ENCODE results near the gene EIF4E1B.

DNA sequence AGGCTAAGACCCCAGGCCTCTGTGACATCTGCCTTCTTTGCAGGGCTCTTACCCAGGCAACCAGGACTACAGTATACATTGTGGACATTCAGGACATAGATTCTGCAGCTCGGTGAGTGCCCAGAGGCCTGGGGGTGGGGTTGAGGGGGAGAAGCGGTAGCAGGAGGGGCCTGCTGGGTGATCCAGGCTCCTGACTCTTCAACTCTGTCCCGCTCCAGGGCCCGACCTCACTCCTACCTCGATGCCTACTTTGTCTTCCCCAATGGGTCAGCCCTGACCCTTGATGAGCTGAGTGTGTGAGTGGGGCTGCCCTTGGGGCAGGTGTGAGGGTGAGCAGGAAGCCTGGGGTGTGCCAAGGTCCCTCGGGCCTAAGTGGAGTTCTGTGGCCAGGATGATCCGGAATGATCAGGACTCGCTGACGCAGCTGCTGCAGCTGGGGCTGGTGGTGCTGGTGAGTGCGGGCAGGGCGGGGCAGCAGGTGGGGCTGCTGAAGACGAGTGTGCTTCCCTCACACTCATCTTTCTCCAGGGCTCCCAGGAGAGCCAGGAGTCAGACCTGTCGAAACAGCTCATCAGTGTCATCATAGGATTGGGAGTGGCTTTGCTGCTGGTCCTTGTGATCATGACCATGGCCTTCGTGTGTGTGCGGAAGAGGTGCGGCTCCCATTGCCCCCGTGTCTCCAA lies 40.3 kb upstream of the EIF4E1B start:
- no peak for TF ChIP-seq EZH2 (IDR thresholded peaks at IDR 0.05; ENCODE audit: low read length, missing control alignments)
- TF ChIP-seq, protein P1, sequence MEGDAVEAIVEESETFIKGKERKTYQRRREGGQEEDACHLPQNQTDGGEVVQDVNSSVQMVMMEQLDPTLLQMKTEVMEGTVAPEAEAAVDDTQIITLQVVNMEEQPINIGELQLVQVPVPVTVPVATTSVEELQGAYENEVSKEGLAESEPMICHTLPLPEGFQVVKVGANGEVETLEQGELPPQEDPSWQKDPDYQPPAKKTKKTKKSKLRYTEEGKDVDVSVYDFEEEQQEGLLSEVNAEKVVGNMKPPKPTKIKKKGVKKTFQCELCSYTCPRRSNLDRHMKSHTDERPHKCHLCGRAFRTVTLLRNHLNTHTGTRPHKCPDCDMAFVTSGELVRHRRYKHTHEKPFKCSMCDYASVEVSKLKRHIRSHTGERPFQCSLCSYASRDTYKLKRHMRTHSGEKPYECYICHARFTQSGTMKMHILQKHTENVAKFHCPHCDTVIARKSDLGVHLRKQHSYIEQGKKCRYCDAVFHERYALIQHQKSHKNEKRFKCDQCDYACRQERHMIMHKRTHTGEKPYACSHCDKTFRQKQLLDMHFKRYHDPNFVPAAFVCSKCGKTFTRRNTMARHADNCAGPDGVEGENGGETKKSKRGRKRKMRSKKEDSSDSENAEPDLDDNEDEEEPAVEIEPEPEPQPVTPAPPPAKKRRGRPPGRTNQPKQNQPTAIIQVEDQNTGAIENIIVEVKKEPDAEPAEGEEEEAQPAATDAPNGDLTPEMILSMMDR (conservative IDR thresholded peaks at IDR 0.05 in 1 of 2, IDR thresholded peaks at IDR 0.05 in 1 of 2; ENCODE audit: low read depth in 1 of 2, low read length in 2 of 2) = no peak
